Hippocampal formation (tissue), 2 donors: ENCODE measurements around the gene ST3GAL2.

ENCODE experiments used
- DNase-seq, 2 donors: peaks; one replicate each; lab custom pipeline; 2025; lab: John Stamatoyannopoulos, UW

Gene ST3GAL2

GRCh38 chr16:70437582-70438557 lies 1.0 kb downstream of the ST3GAL2 start:
- DNase-seq: no peak

- no peak for DNase-seq
Observed at GRCh38 chr16:70437017-70437581, 1.8 kb downstream of the ST3GAL2 start.

DNA sequence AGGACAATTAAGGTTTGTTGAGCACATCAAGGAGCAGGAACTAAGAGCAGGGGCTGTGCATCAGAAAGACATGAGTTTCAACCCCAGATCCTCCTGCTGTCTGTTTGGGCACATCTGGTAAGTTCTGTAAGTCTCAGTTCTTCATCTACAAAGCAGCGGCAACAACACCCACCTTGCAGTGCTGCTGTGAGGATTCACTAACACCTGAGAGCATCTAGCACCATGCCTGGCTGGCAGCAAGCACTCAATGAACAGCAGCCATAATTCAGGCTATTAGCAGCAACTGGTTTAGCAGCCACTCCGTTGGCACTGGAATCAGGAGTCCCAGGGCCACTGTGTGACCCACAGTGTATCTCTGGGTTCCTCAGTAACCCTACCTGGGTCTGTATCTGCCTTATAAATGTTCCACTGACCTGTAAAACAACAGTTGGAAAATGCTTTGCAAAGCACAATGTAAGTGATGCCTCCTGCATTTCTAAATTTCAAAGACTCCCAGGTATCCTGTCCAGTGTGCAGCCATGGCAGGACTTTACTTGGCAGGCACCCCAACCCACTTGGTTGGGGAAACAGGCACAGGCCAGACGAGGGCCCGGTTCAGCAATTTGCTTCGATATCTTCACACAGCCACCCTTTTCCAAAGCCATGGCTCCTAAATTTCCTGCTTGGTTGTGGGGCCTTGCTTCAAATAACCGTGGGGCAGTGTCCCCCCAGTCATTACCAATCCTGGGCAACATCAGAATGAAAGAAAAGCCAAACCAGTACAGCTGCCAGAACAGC lies 4.2 kb downstream of the ST3GAL2 start:
- DNase-seq: no peak

DNA sequence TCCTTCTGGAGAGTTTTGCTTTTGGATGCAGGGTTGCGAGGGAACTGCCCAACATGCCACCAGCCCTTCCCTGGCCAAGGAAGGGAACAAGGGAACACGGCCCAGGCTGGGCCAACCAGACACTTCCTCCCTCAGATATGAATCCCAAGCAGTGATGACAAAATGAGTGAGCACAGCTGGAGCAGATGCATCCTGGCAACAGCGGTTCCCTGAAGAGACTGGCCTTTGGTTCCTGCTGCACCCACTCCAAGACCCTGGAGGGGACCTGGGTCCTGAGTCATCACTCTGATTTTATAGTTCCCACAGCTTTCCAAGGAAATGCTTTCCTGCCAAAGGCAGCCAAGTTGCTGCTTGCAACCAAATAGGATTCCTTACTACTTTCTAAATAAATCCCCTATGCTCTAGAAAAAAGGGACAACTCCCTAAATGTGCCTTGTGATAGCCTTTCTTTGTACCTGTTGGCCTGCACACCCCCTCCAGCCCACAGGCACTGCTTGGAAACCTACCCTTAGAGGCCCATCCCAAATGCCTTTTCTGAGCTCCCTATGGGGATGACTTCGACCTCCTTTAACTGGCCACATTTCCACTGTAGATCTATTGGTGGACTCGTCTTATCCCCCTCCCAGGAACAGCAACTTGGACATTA lies 5.3 kb downstream of the ST3GAL2 start:
- no peak for DNase-seq

- DNase-seq: no peak
Observed at GRCh38 chr16:70432723-70433457, 6.0 kb downstream of the ST3GAL2 start.

DNA sequence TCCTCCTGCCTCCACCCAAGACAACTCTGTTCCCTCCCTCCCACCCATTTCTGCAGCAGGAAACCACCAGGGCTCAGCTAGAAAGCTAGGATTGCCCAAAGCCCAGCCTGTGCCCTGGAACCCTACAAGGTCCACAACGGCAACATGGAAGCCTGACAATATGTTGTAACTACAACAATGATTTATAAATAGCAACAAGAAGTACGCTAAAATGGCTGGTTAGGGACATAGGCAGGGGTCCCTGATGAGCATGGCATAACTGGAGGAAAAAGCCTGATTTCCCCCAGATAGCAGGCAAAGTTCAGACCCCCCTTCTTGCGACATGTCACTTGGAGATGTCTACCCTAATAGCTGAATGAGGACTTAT lies 6.6 kb downstream of the ST3GAL2 start:
- DNase-seq: no peak

- DNase-seq: no peak
Observed at GRCh38 chr16:70430667-70431536, 8.0 kb downstream of the ST3GAL2 start.

GRCh38 chr16:70429888-70430666 lies 8.8 kb downstream of the ST3GAL2 start:
- no peak for DNase-seq

DNA sequence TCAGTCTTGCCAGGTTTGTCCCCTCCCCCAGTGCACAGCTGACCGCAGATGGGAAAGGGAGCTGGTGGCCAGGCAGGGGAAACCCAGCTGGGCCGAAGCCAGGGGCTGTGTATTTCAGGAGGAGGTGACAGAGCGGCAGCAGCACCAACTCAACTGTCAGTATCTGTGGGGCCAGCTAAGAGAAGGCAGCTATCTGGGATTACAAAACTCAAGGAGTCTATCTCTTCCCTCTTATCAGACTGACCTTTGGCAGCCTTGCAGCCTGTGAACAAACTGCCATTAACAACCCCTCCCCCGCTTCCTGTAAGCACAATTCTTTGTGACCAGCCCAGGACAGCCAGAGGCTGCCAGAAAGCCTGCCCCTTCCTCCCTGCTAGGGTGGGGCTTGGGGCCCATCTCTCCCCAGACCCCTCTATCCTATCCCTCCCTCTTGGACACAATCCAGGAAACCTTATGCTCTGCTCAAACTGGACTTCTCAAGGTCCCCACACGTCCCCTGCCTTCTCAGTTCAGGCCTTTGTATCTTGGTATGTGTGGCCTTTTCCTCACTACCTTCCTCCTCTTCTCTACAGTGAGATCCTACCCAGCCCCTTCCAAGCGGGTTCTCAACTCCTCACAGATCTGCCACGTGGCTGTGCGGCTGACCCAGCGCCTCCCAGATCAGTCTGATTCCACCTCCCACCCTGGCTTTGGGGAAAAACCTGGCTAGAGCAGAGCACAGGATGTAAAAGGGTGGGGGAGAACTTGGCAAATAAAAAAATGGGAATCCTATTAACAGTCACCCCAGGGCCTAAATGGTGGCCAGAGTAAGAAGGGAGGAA lies 10.5 kb downstream of the ST3GAL2 start:
- peak in 1 of 2 donors; percentile 56 for DNase-seq

DNA sequence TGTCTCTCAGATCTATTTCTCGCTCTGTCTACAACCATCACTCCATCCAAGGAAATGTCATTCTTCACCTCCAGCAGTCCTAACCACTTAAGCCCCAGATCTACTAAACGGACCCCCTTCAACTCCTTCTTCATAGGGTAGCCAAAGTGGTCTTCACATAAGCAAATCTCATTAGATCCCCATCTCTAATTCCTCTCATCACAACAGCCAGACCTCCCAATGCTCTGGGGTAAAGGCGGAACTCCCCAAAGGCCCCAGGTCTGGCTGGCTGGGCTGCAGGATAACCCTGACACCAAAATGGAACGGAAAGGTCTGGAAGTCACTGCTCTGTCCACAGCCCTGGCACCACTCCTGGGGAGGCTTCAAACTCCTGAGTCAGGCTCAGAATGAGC lies 11.1 kb downstream of the ST3GAL2 start:
- no peak for DNase-seq

DNA sequence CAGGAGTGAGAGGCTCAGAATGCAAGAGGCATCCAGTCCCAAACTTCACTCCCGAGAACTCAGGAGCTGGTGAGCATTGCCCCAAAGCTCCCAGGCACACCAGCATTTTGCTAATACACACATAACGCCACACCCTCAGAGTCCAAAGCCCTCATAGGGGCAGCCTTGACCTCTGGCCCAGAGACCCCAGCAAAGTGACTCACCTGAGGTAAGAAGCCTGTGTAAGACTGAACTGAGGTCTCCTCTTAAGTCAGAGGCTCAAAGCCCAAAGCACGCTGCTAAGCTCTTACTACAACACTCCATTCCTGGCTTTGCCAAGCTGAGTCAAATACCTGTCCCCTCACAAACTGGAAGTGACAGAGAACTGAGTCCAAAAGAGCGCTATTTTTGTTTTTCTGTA lies 16.4 kb downstream of the ST3GAL2 start:
- no peak for DNase-seq

DNA sequence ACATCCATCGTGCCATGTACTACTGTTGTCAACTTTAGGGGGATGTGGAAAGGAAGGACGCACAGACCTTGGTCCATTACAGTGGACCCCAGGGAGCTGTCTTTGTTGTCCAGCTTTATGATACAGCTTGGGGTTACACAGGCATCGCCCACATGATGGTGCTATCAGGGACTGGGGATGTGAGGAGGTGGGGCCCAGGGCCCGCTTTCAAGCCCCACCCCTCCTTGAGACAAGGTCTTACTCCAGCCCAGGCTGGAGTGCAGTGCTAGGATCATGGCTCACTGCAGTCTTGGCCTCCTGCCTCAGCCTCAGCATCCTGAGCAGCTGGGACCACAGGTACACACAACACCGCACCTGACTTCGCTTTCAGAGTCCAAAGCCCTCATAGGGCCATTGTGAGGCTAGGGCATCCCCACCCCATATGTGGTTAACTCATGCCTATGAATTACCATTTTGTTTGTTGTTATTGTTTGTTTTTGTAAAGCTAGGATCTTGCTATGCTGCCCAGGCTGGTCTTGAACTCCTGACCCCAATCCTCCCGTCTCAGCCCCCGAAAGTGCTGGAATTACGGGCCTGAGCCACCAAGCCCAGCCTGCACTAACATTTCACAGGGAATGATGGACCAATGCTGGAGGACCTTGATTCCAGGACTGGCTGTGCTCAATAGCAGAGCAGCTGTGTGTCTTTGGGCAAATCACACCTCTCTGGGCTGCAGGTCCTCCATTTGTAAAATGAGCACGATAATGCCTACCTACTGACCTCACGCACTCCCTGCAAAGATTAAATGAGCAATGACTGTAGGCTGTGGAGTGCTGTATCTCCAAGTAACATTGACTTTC lies 17.2 kb downstream of the ST3GAL2 start:
- no peak for DNase-seq

GRCh38 chr16:70421014-70421413 lies 17.9 kb downstream of the ST3GAL2 start:
- no peak for DNase-seq

GRCh38 chr16:70419384-70420327 lies 19.2 kb downstream of the ST3GAL2 start:
- no peak for DNase-seq

GRCh38 chr16:70418993-70419318 lies 19.9 kb downstream of the ST3GAL2 start:
- DNase-seq: no peak

- DNase-seq: no peak
Observed at GRCh38 chr16:70418274-70418992, 20.5 kb downstream of the ST3GAL2 start.
